ENCODE data around the gene POLD1. TPM values are rescaled to one million over a fixed set of nuclear protein-coding genes. Genes with fewer than 3 reads are reported as not detected.

POLD1 gene
- total and polyA plus RNA-seq, 2 experiments from 2014 or later: 111 to 173 TPM

GRCh38 chr19:50357178-50358100 lies 26.7 kb upstream of the POLD1 start:
- no peaks in the 10 kb centered on the region for H3K79me2 ChIP-seq (replicated peaks; ENCODE audit: insufficient read depth)
- Mint-ChIP-seq H3K36me3 (ENCODE audit: low read depth) (peaks cover 39% of the 10 kb centered on the region), H3K4me3 (no peak overlapping the region), H3K9me3 (peaks cover 95% of the 10 kb centered on the region), H3K4me1 (no peaks in the 10 kb centered on the region), H3K27ac (no peak overlapping the region), H3K27me3 (ENCODE audit: insufficient read depth, low read depth, poor library complexity) (peaks cover 7% of the 10 kb centered on the region)
- peak; percentile 87 for ATAC-seq
- H3K4me3 ChIP-seq: 0 out of 2 replicates have a peak overlapping the region, but pooled peaks have one; percentile 35
- peak overlapping the region; percentile 16; the same call in 1 of the 2 replicates for H2AFZ ChIP-seq
- H3K36me3 ChIP-seq (ENCODE audit: insufficient read depth): no peaks in the 10 kb centered on the region
- peak; percentile 91 for DNase-seq (ENCODE audit: low spot score)
- H3K27me3 ChIP-seq (ENCODE audit: insufficient read depth): no peaks in the 10 kb centered on the region
- H3F3A ChIP-seq (replicated peaks; ENCODE audit: low read depth): no peaks in the 10 kb centered on the region
- H4K20me1 ChIP-seq (replicated peaks; ENCODE audit: insufficient read depth): no peaks in the 10 kb centered on the region; the same call in 1 of the 2 replicates
- H3K27ac ChIP-seq (ENCODE audit: low read depth): peak overlapping the region; percentile 34; the same call in 1 of the 2 replicates
- H3K4me2 ChIP-seq: peak overlapping the region; percentile 29
- H3K4me1 ChIP-seq (ENCODE audit: insufficient read depth): no peaks in the 10 kb centered on the region; the same call in 1 of the 2 replicates
- H3K9me2 ChIP-seq (ENCODE audit: insufficient read depth): 0 out of 2 replicates have a peak, but pooled peaks cover 3% of the 10 kb centered on the region
- TF ChIP-seq NANOG (IDR thresholded peaks at IDR 0.05; ENCODE audit: borderline replicate concordance) (no peak), CTCF (conservative IDR thresholded peaks at IDR 0.05; ENCODE audit: low read depth in 2 of 2) (peak; percentile 85), REST (IDR thresholded peaks at IDR 0.05; ENCODE audit: unreplicated experiment) (no peak), ZNF462 (CRISPR knock-in tag; IDR thresholded peaks at IDR 0.05) (no peak)

Measured in GM23338 (cell line).